RWPE1 (cell line): Measurements from ENCODE around the gene ELOA.

Source experiments
- CTCF ChIA-PET: fragments of 350-600 bp; sonication (Branson Sonifier 250); formaldehyde crosslinking; extraction: SDS; loops from one replicate; lab custom pipeline; 2021; lab: Yijun Ruan, JAX
- POLR2A ChIA-PET: fragments of 400-600 bp; formaldehyde crosslinking; extraction: SDS; loops from one replicate; lab custom pipeline; 2020; ENCODE audit warnings: antibody characterized with exemption; ENCODE audit not compliant: low non-redundant PET; lab: Yijun Ruan, JAX
- DNase-seq: peaks from one replicate; pipeline ENCODE4 v3.0.0; 2012; ENCODE audit warnings: low spot score
- H3K27ac ChIP-seq: fragments of 450-650 bp; 2 replicates; pipeline ENCODE4 v1.5.1; 2017
- TF ChIP-seq, protein P1 (sequence below): fragments of 450-650 bp; conservative IDR thresholded peaks from 2 replicates; pipeline ENCODE4 v1.5.1; 2017; ENCODE audit warnings: low read depth, mild to moderate bottlenecking

ELOA gene

DNA sequence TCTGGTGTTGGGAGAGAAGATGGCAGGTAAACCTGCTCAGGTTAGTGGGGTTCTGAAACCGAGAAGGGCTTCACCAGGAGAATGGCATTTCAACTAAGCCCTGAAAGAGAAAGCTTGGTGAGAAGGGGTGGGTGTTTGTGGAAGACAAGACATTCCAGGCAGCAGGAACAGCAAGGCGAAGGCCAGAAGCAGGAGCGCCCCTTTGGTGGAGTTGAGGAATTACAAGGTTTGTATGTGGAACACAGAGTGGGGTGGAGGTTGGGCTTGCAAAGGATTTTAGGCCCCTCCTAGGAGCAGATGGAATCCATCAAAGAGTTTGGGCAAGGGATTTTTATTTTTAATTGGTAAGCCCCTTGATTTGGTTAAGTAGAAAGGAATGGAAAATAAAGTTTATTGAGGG, 24.8 kb upstream of the ELOA start:
- no peak overlapping the region for H3K27ac ChIP-seq
- peak; percentile 33 for DNase-seq

DNA sequence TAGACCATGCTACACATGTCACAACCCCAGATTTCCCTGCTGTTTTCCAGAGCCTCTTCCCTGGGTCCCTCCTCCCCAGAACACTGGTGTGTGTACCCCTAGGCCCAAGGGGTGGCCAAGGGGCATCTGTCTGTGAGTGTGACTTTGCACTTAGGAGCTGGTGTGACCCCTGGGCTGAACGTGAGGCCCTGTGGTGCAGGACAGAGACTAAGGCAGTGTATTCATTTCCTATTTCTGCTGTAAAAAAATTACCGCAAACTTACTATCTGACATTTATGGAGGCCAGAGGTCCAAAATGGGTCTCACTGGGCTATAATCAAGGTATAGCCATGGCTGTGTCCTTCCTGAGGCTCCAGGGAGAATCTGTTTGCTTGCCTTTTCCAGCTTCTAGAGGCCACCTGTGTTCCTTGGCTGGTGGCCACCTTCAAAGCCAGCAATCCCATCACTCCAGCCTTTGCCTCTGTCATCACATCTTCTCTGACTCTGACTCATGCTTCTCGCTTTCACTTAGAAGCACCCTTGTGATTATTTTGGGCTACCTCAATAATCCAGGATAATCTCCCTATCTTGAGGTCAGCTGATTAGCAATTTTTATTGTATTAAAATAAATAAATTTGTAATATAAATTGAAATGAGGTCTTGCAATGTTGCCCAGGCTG, 24.0 kb upstream of the ELOA start:
- CTCF ChIA-PET, result interaction anchor here (1.7 kb wide), 1 partner anchor 26 kb away, joined by 4 read pairs; no protein-coding TSS in a partner anchor
- TF ChIP-seq, protein P1, sequence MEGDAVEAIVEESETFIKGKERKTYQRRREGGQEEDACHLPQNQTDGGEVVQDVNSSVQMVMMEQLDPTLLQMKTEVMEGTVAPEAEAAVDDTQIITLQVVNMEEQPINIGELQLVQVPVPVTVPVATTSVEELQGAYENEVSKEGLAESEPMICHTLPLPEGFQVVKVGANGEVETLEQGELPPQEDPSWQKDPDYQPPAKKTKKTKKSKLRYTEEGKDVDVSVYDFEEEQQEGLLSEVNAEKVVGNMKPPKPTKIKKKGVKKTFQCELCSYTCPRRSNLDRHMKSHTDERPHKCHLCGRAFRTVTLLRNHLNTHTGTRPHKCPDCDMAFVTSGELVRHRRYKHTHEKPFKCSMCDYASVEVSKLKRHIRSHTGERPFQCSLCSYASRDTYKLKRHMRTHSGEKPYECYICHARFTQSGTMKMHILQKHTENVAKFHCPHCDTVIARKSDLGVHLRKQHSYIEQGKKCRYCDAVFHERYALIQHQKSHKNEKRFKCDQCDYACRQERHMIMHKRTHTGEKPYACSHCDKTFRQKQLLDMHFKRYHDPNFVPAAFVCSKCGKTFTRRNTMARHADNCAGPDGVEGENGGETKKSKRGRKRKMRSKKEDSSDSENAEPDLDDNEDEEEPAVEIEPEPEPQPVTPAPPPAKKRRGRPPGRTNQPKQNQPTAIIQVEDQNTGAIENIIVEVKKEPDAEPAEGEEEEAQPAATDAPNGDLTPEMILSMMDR, result no peak
- 0 out of 2 replicates have a peak overlapping the region, but pooled peaks have one; percentile 2 for H3K27ac ChIP-seq
- no peak for DNase-seq
- POLR2A ChIA-PET, result no interaction called here

More for the DNA sequence above, 24.8 kb upstream of the ELOA start:
- TF ChIP-seq, protein P1, result peak; percentile 50
- POLR2A ChIA-PET, result no interaction called here
- CTCF ChIA-PET, result interaction anchor here (0.6 to 1.7 kb wide), 3 partner anchors 8 to 92 kb away, joined by 3 to 6 read pairs (median 4); no protein-coding TSS in a partner anchor

DNA sequence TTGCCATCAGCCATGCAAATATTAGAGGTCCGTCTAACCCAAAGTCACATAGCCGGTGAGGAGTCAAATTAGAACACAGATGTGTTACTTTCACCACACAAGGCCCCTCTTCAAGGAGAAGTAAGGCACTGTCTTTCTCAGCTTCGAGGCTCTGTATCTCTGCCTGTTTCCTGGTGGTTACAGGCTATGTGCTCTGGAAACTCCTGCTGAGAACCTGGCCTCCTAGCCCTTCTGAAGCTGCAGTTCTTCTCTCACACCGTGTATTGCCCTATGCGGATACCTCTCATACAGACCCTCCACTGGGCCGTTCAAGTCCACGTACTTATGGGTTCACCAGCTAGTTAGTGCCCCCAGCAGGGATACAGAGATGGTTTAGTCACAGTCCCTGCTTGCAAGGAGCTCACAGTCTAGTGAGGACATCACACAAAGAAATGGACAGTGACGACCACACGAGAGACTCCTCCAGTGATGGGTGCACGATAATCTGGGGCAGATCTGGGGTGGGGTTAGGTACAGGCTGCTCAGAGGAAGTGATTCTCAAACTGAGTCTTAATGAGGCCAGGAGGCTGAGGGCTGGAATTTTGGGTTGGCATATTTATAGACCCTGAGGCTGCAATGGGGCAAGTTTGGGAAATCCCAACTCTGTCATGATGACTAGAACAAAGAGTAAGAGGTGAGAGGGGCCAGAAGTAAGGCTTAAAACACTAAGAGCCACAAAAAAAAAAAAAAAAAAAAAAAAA, 22.8 kb upstream of the ELOA start:
- ChIA-PET POLR2A (no interaction called here), CTCF (interaction anchor here (0.5 kb wide), 1 partner anchor 64 kb away, joined by 5 read pairs; no protein-coding TSS in a partner anchor)
- no peak overlapping the region for H3K27ac ChIP-seq
- TF ChIP-seq, protein P1, result no peak
- DNase-seq, result no peak

GRCh38 chr1:23722652-23723051, 20.6 kb upstream of the ELOA start:
- POLR2A ChIA-PET, result no interaction called here
- H3K27ac ChIP-seq, result no peak overlapping the region
- CTCF ChIA-PET, result interaction anchor here (0.6 to 1.2 kb wide), 3 partner anchors 12 to 44 kb away, joined by 3 to 7 read pairs (median 4); no protein-coding TSS in a partner anchor
- DNase-seq, result no peak
- TF ChIP-seq, protein P1, result no peak

DNA sequence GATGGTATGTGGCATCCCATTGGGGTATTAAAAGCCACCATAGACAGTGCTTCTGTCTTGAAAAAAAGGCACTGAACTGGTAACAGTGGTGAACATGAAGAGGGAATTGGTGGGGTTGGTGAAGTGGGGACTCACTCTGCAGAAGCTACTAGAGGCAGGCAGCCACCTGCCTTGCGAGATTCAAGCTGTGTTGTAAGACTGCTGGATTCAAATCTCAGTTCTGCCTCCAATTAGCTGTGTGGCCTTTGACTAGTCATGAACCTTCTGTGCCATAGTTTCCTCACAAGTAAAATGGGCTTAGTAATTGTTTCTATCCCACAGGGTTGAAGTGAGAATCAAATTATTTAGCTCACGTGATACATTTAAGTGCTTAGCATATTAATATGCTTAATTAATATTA, 16.6 kb upstream of the ELOA start:
- CTCF ChIA-PET, result interaction anchor here (0.7 kb wide), 2 partner anchors 9 to 19 kb away, joined by 3 to 4 read pairs; no protein-coding TSS in a partner anchor
- TF ChIP-seq, protein P1, result no peak
- H3K27ac ChIP-seq, result no peak overlapping the region
- no peak for DNase-seq
- POLR2A ChIA-PET, result interaction anchor here (0.7 kb wide), 1 partner anchor 72 kb away, joined by 4 read pairs; no protein-coding TSS in a partner anchor

DNA sequence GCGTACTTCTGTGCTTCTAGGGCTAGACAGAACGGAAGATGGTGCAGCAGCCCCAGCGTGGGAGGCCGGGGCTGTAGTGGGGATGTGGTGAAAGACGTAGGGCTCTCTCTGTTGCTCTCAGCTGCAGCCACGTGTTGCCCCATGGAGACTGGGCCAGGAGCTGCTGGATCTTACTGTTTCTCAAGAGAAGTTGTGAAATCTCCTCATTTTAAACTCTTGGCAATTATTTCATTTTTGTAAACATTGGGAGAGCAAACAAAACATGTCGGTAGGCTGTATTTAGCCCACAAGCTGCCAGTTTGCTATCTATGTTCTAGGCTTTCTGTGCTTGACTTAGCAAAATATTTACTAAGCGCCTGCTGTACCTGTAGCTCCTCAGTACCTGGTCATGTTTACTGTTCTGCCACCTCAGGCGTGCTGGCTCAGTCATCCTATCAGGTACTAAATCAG, 15.9 kb upstream of the ELOA start:
- H3K27ac ChIP-seq, result no peak overlapping the region; the same call in 1 of the 2 replicates
- POLR2A ChIA-PET, result no interaction called here
- DNase-seq, result no peak
- CTCF ChIA-PET, result interaction anchor here (0.6 to 0.7 kb wide), 2 partner anchors 18 to 150 kb away, joined by 4 read pairs; no protein-coding TSS in a partner anchor
- TF ChIP-seq, protein P1, result no peak
